ENCODE data around the gene CLDN14. TPM values are rescaled to one million over a fixed set of nuclear protein-coding genes. Genes with fewer than 3 reads are reported as not detected.

Gene CLDN14
- total RNA-seq, 2 experiments from 2014 or later: not detected

DNA sequence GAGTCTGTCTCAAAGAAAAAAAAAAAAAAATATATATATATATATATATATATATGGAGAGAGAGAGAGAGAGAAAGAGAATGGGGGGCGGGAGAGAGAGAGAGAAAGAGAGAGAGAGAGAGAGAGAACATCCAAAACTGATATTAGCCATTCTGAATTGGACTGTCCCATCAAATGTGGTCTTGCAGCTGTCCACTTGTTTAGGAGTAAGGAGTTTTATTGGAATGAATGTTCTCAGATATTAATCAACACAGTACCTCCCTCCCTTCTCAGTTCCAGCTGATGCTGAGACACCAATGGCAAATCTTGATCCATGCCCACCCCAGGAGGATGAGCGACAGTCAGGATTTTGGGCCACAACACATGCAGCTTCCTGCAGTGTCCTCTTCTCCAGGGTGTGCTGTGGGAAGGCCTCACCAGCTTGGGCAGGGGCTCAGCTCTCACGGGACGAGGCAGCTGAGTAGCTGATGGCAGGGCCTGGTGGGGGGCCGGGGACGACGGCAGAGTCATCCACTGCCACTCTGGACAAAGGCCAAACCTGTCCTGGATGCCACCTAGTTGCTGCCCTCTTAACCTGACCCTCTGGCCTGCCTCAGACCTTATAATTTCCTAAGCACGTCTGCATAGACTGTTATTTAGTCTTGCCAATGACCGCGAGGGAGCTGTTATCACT is 9.3 kb upstream of the CLDN14 start:
- ChIA-PET CTCF (no interaction called here), POLR2A (no interaction called here)
- intact Hi-C loops (cut with DNase I, micrococcal nuclease): no loop called here
- H3K36me3 Mint-ChIP-seq (ENCODE audit: low read depth): no peaks in the 10 kb centered on the region
- DNase-seq (no peak), ATAC-seq (ENCODE audit: poor library complexity) (no peak)
- H3K27me3 Mint-ChIP-seq: peaks cover 8% of the 10 kb centered on the region
- no peaks in the 10 kb centered on the region for H3K9me3 Mint-ChIP-seq
- H3K4me3 Mint-ChIP-seq: no peak overlapping the region
- TF ChIP-seq, protein P1, sequence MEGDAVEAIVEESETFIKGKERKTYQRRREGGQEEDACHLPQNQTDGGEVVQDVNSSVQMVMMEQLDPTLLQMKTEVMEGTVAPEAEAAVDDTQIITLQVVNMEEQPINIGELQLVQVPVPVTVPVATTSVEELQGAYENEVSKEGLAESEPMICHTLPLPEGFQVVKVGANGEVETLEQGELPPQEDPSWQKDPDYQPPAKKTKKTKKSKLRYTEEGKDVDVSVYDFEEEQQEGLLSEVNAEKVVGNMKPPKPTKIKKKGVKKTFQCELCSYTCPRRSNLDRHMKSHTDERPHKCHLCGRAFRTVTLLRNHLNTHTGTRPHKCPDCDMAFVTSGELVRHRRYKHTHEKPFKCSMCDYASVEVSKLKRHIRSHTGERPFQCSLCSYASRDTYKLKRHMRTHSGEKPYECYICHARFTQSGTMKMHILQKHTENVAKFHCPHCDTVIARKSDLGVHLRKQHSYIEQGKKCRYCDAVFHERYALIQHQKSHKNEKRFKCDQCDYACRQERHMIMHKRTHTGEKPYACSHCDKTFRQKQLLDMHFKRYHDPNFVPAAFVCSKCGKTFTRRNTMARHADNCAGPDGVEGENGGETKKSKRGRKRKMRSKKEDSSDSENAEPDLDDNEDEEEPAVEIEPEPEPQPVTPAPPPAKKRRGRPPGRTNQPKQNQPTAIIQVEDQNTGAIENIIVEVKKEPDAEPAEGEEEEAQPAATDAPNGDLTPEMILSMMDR (IDR thresholded peaks at IDR 0.05): no peak
- no peaks in the 10 kb centered on the region for H3K36me3 ChIP-seq (ENCODE audit: insufficient read depth, low read length)
- peaks cover 0 to 2% of the 10 kb centered on the region in 2 experiments for H3K27me3 ChIP-seq (ENCODE audit: control insufficient read depth in 1 of 2, insufficient read depth in 2 of 2, low read length in 2 of 2)
- no peak overlapping the region for H3K27ac ChIP-seq (ENCODE audit: low read depth in 1 of 2, low read length in 2 of 2)
- H3K4me1 Mint-ChIP-seq (ENCODE audit: low read depth): no peaks in the 10 kb centered on the region
- H3K9me3 ChIP-seq (ENCODE audit: control insufficient read depth in 1 of 2, insufficient read depth in 1 of 2, low read length in 2 of 2): no peaks in the 10 kb centered on the region
- H3K4me1 ChIP-seq (ENCODE audit: insufficient read depth, low read length): no peaks in the 10 kb centered on the region
- no peak overlapping the region for H3K4me3 ChIP-seq (ENCODE audit: low read length)
- no peak overlapping the region for H3K27ac Mint-ChIP-seq

DNA sequence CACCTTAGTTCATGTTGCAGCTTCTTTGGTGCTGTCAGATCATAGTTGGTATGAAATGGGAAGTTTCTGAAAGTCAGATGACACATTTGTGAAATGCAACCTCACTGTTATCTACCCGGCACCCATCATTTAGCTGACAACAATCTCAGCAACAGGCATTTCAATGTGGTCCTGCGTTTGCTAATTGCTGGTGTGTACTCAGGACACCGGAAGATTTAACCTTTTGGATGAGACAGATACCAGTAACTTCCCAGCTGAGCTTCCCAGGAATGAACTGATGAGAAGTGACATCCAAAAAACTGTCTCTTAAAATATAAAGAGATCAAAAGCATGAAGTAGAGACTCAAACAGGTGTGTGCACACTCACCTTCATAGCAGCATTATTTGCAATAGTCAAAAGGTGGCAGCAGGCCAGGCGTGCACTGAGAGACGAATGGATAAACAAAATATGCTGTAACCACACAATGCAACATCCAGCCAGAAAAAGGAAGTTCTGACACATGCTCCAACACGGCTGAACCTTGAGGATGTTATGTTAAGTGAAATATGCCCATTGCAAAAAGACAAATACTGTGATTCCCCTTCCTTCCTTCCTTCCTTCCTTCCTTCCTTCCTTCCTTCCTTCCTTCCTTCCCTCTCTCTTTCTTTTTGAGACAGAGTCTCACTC is 7.9 kb upstream of the CLDN14 start:
- intact Hi-C loops (cut with DNase I, micrococcal nuclease): no loop called here
- CTCF ChIA-PET: no interaction called here

DNA sequence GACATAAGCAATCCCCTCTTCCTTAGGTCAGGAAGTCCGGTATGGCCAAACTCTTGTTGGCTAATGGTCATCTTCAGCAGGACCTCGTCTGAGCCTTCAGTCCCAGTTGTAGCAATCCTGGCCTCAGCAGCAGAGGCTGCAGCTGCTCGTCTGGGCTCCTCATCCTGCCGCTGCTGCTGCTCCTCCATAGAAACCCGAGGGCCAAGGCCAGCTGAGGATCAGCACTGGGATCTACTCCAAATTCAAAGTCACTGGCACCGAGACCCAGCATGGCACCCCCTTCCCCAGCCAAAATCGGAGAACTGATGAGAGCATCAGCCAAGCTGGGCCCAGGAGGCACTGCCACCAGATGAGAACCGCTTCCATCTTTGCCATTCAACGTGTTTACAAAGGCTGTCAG is 6.3 kb upstream of the CLDN14 start:
- Mint-ChIP-seq H3K4me1 (ENCODE audit: low read depth) (no peaks in the 10 kb centered on the region), H3K9me3 (no peaks in the 10 kb centered on the region), H3K27me3 (peaks cover 8% of the 10 kb centered on the region), H3K27ac (no peak overlapping the region), H3K4me3 (no peak overlapping the region), H3K36me3 (ENCODE audit: low read depth) (no peaks in the 10 kb centered on the region)
- TF ChIP-seq, protein P1 (IDR thresholded peaks at IDR 0.05): no peak
- Histone ChIP-seq H3K9me3 (ENCODE audit: control insufficient read depth in 1 of 2, insufficient read depth in 1 of 2, low read length in 2 of 2) (no peaks in the 10 kb centered on the region), H3K36me3 (ENCODE audit: insufficient read depth, low read length) (no peaks in the 10 kb centered on the region), H3K4me3 (ENCODE audit: low read length) (no peak overlapping the region), H3K27me3 (ENCODE audit: control insufficient read depth in 1 of 2, insufficient read depth in 2 of 2, low read length in 2 of 2) (peaks cover 0 to 2% of the 10 kb centered on the region in 2 experiments), H3K27ac (ENCODE audit: low read depth in 1 of 2, low read length in 2 of 2) (no peak overlapping the region), H3K4me1 (ENCODE audit: insufficient read depth, low read length) (no peaks in the 10 kb centered on the region)
- intact Hi-C loops (cut with DNase I, micrococcal nuclease): no loop called here
- ChIA-PET POLR2A (no interaction called here), CTCF (no interaction called here)
- DNase-seq: no peak
- ATAC-seq (ENCODE audit: poor library complexity): no peak

More for the DNA sequence above, 7.9 kb upstream of the CLDN14 start:
- peaks cover 0 to 2% of the 10 kb centered on the region in 2 experiments for H3K27me3 ChIP-seq (ENCODE audit: control insufficient read depth in 1 of 2, insufficient read depth in 2 of 2, low read length in 2 of 2)
- H3K4me3 ChIP-seq (ENCODE audit: low read length): no peak overlapping the region
- ATAC-seq (ENCODE audit: poor library complexity): no peak
- H3K27ac ChIP-seq (ENCODE audit: low read depth in 1 of 2, low read length in 2 of 2): no peak overlapping the region
- H3K9me3 Mint-ChIP-seq: no peaks in the 10 kb centered on the region
- no peaks in the 10 kb centered on the region for H3K4me1 ChIP-seq (ENCODE audit: insufficient read depth, low read length)
- H3K4me3 Mint-ChIP-seq: no peak overlapping the region
- H3K27ac Mint-ChIP-seq: no peak overlapping the region
- TF ChIP-seq, protein P1 (IDR thresholded peaks at IDR 0.05): no peak
- no peaks in the 10 kb centered on the region for H3K9me3 ChIP-seq (ENCODE audit: control insufficient read depth in 1 of 2, insufficient read depth in 1 of 2, low read length in 2 of 2)
- H3K36me3 ChIP-seq (ENCODE audit: insufficient read depth, low read length): no peaks in the 10 kb centered on the region
- H3K36me3 Mint-ChIP-seq (ENCODE audit: low read depth): no peaks in the 10 kb centered on the region
- H3K27me3 Mint-ChIP-seq: peaks cover 8% of the 10 kb centered on the region
- no peaks in the 10 kb centered on the region for H3K4me1 Mint-ChIP-seq (ENCODE audit: low read depth)
- POLR2A ChIA-PET: no interaction called here
- no peak for DNase-seq

All from CD4-positive, alpha-beta T cell (primary cell).